Measurements from ENCODE around the gene MTX1.

GRCh38 chr1:155158991-155159390 is 49.5 kb upstream of the MTX1 start:
- TF ChIP-seq EHF (CRISPR knock-in tag; IDR thresholded peaks at IDR 0.05): no peak
- no peak for TF ChIP-seq CBX2 (IDR thresholded peaks at IDR 0.05; ENCODE audit: borderline replicate concordance, low read depth)
- no peak for TF ChIP-seq CEBPB (IDR thresholded peaks at IDR 0.05)
